Stromal cell of bone marrow (primary cell): ENCODE data around the gene RACGAP1.

Source experiments
- DNase-seq: peaks from one replicate; pipeline ENCODE4 v3.0.0-alpha.2; 2012; ENCODE audit warnings: low read depth

Gene RACGAP1

GRCh38 chr12:49968471-49968870, 56.8 kb downstream of the RACGAP1 start:
- no peak for DNase-seq

GRCh38 chr12:49967777-49968250, 57.5 kb downstream of the RACGAP1 start:
- DNase-seq: no peak

- peak; percentile 51 for DNase-seq
Observed at GRCh38 chr12:49967042-49967776, 58.1 kb downstream of the RACGAP1 start.

- DNase-seq: no peak
Observed at GRCh38 chr12:49966511-49967041, 58.7 kb downstream of the RACGAP1 start.

GRCh38 chr12:49965836-49966235, 59.5 kb downstream of the RACGAP1 start:
- no peak for DNase-seq

- DNase-seq: no peak
Observed at GRCh38 chr12:49964849-49965624, 60.3 kb downstream of the RACGAP1 start.

- DNase-seq: no peak
Observed at GRCh38 chr12:49963976-49964815, 61.1 kb downstream of the RACGAP1 start.

GRCh38 chr12:49962861-49963765, 62.2 kb downstream of the RACGAP1 start:
- no peak for DNase-seq

- DNase-seq: no peak
Observed at GRCh38 chr12:49961993-49962764, 63.1 kb downstream of the RACGAP1 start.

- no peak for DNase-seq
Observed at GRCh38 chr12:49961111-49961922, 64.0 kb downstream of the RACGAP1 start, which contains the start of gene AQP5. Gene AQP5 (plus strand): TSS chr12:49961872. CDS start chr12:49962018, 146 bp downstream.

GRCh38 chr12:49960474-49961110, 64.7 kb downstream of the RACGAP1 start:
- DNase-seq: no peak

GRCh38 chr12:49959685-49960473, 65.4 kb downstream of the RACGAP1 start:
- no peak for DNase-seq

- DNase-seq: no peak
Observed at GRCh38 chr12:49957570-49957967, 67.7 kb downstream of the RACGAP1 start.

- DNase-seq: no peak
Observed at GRCh38 chr12:49956663-49957569, 68.4 kb downstream of the RACGAP1 start.

- DNase-seq: no peak
Observed at GRCh38 chr12:49955899-49956662, 69.2 kb downstream of the RACGAP1 start.
